PC-9 (cell line): Measurements from ENCODE around the gene SGMS1. TPM values are rescaled to one million over a fixed set of nuclear protein-coding genes. Genes with fewer than 3 reads are reported as not detected.
"Not testable (repeated sequence)": the region's sequence is repeated elsewhere in the genome, so short reads cannot be mapped to it uniquely, and the experiment has no call there.

Source experiments
- Bru-seq: library from RNA; stranded (reverse); fragments of 400-500 nt; gene quantifications from one replicate; lab custom pipeline; 2021; lab: Mats Ljungman, UMichigan
- BruChase-seq, 2 experiments: library from RNA; stranded (reverse); fragments of 400-500 nt; gene quantifications; one replicate each; lab custom pipeline; 2021; lab: Mats Ljungman, UMichigan
- BruUV-seq: library from RNA; stranded (reverse); fragments of 400-500 nt; replicated peaks from 2 replicates; lab custom pipeline; 2021; lab: Mats Ljungman, UMichigan
- CTCF ChIA-PET: fragments of 300-600 bp; sonication (Branson Sonifier 250); formaldehyde crosslinking; loops from one replicate; lab custom pipeline; 2022; ENCODE audit warnings: antibody characterized with exemption; lab: Charles Lee
- POLR2A ChIA-PET: fragments of 300-600 bp; sonication (Branson Sonifier 250); formaldehyde crosslinking; loops from one replicate; lab custom pipeline; 2022; ENCODE audit warnings: antibody characterized with exemption; ENCODE audit not compliant: unreplicated experiment; lab: Charles Lee
- DNase-seq, 2 experiments: peaks; one replicate each; pipeline versions ENCODE4 v3.0.0 to v3.0.0-alpha.2; 2015 to 2022; ENCODE audit warnings: mixed read lengths in 1 of 2
- H2AFZ ChIP-seq: fragments of 200-600 bp; sonication (generic); 2 replicates; pipeline ENCODE4 v1.8.1; 2017; ENCODE audit warnings: antibody characterized with exemption
- H3F3A ChIP-seq: fragments of 200-600 bp; sonication (generic); 2 replicates; pipeline ENCODE4 v1.8.1; 2017; ENCODE audit warnings: antibody characterized with exemption, mild to moderate bottlenecking, low read depth; ENCODE audit not compliant: insufficient read depth
- H3K27ac ChIP-seq: fragments of 200-600 bp; sonication (generic); 2 replicates; pipeline ENCODE4 v1.6.1; 2016; ENCODE audit warnings: mixed run types
- H3K27me3 ChIP-seq: fragments of 200-600 bp; sonication (generic); 2 replicates; pipeline ENCODE4 v1.6.1; 2016; ENCODE audit warnings: low read depth, mixed run types; ENCODE audit not compliant: insufficient read depth
- H3K36me3 ChIP-seq: fragments of 200-600 bp; sonication (generic); 2 replicates; pipeline ENCODE4 v1.6.1; 2016; ENCODE audit warnings: low read depth, mixed run types
- H3K4me1 ChIP-seq: fragments of 200-600 bp; sonication (generic); replicated peaks from 2 replicates; pipeline ENCODE4 v1.6.1; 2016; ENCODE audit warnings: mixed run types; ENCODE audit not compliant: insufficient read depth
- H3K4me2 ChIP-seq: fragments of 200-600 bp; sonication (generic); 2 replicates; pipeline ENCODE4 v1.6.1; 2017; ENCODE audit warnings: mixed run types
- H3K4me3 ChIP-seq: fragments of 200-600 bp; sonication (generic); 2 replicates; pipeline ENCODE4 v1.6.1; 2016; ENCODE audit warnings: mixed run types
- H3K79me2 ChIP-seq: fragments of 200-600 bp; sonication (generic); 2 replicates; pipeline ENCODE4 v1.6.1; 2017; ENCODE audit warnings: low read depth, mixed run types
- H3K9me2 ChIP-seq: fragments of 200-600 bp; sonication (generic); 2 replicates; pipeline ENCODE4 v1.8.1; 2017; ENCODE audit warnings: mild to moderate bottlenecking; ENCODE audit not compliant: insufficient read depth
- H3K9me3 ChIP-seq: fragments of 200-600 bp; sonication (generic); 2 replicates; pipeline ENCODE4 v1.8.1; 2016; ENCODE audit warnings: low read depth; ENCODE audit not compliant: insufficient read depth
- H4K20me1 ChIP-seq: fragments of 200-600 bp; sonication (generic); 2 replicates; pipeline ENCODE4 v1.8.1; 2017; ENCODE audit not compliant: insufficient read depth
- EZH2 ChIP-seq: fragments of 200-600 bp; sonication (generic); IDR thresholded peaks from 2 replicates; pipeline ENCODE4 v1.8.0; 2017; ENCODE audit warnings: antibody characterized with exemption, low read depth
- intact Hi-C: fragments of 100-400 bp; cut with micrococcal nuclease; formaldehyde crosslinking; loops from one replicate; pipeline ENCODE4 v1.10.0; 2022; ENCODE audit not compliant: unreplicated experiment
- long read RNA-seq: library from polyadenylated mRNA; stranded (forward); transcript quantifications from one replicate; pipeline ENCODE4 v2.0.0, GENCODE V29; 2022
- total RNA-seq: library from RNA; stranded (reverse); gene quantifications from 2 replicates; pipeline ENCODE4 v1.2.3, GENCODE V29; 2021
- TF ChIP-seq, protein P1 (sequence below): fragments of 200-600 bp; sonication (generic); conservative IDR thresholded peaks from 2 replicates; pipeline ENCODE4 v1.6.1; 2017; ENCODE audit warnings: mixed run types, antibody characterized with exemption, mild to moderate bottlenecking, moderate library complexity

Gene SGMS1
- total RNA-seq (34.3 and 35.0 TPM in 2 replicates), Bru-seq, nascent RNA (percentile 83 among the genes with signal in this experiment), BruChase-seq, experiment 1, labeled RNA remaining after a 2-hour chase (percentile 70 among the genes with signal in this experiment), BruChase-seq, experiment 2, labeled RNA remaining after a 6-hour chase (percentile 54 among the genes with signal in this experiment)
- long read RNA-seq, transcript SGMS1-202 (11 exons, 3,744 nt) = major isoform, 13 of 49 reads
- long read RNA-seq, partial matches to known transcripts = 4 of 49 reads
- long read RNA-seq, other reads (novel, unspliced or antisense) = 32 of 49 reads

DNA sequence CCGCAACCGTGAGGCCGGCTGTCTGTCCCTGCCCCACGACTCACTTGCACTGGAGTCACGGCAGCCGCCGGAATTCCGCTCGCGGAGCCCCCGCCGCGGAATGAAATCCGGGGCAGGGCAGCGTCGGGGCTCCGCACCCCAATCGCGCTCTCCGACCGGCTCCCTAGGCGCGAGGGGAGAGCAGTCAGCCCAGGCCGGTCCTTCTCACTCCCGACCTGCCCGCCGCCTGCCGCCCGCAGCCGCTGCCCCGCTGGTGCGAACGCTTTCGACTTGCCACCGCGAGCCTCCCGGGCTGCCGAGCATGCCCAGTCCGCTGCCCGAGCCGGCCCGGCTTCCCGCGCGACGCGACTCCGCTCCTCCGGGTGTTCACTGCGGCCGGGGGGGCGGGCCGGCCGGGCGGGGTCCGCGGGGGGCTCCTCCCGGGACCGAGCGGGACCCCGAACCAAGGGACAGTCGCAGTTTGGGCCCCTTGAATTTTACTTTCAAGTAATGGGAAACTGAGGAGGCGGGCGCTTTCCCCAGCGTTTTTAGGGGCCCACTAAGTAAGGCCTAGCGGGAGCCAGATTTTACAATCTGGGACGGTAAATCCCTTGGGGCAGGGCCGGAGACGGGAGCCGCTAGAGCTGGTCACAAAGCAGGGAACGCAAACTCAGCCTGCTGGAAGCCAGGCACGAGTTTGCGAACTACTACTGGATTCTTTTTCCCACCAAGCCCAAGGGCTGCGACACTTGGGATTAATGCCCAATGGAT lies at the start of gene SGMS1:
Gene SGMS1, minus strand, starts transcription at position 294 of the 750 bp plus-strand sequence. CDS start 279,842 bp downstream, outside the sequence.
- TF ChIP-seq, protein P1, sequence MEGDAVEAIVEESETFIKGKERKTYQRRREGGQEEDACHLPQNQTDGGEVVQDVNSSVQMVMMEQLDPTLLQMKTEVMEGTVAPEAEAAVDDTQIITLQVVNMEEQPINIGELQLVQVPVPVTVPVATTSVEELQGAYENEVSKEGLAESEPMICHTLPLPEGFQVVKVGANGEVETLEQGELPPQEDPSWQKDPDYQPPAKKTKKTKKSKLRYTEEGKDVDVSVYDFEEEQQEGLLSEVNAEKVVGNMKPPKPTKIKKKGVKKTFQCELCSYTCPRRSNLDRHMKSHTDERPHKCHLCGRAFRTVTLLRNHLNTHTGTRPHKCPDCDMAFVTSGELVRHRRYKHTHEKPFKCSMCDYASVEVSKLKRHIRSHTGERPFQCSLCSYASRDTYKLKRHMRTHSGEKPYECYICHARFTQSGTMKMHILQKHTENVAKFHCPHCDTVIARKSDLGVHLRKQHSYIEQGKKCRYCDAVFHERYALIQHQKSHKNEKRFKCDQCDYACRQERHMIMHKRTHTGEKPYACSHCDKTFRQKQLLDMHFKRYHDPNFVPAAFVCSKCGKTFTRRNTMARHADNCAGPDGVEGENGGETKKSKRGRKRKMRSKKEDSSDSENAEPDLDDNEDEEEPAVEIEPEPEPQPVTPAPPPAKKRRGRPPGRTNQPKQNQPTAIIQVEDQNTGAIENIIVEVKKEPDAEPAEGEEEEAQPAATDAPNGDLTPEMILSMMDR = no peak
- no peak for TF ChIP-seq EZH2
- BruUV-seq = TSS peak; percentile 39
- H3K4me3 ChIP-seq = peak within 1 kb of the TSS; percentile 67
- peak within 1 kb of the TSS; percentile 85 for H2AFZ ChIP-seq
- H3K4me2 ChIP-seq = peak within 1 kb of the TSS; percentile 99
- peaks cover 31% of the 10 kb centered on the region for H3K4me1 ChIP-seq
- H3K36me3 ChIP-seq = no peaks in the 10 kb centered on the region
- no peaks in the 10 kb centered on the region for H3K9me2 ChIP-seq
- H3K27ac ChIP-seq = peak within 1 kb of the TSS; percentile 89
- no peaks in the 10 kb centered on the region for H3K9me3 ChIP-seq
- ChIA-PET POLR2A (interaction anchor here (0.5 to 0.8 kb wide), 4 partner anchors 68 to 1648 kb away, joined by 3 to 9 read pairs (median 5); no protein-coding TSS in a partner anchor), CTCF (interaction anchor here (0.6 to 1.1 kb wide), 3 partner anchors 46 to 1046 kb away, joined by 3 to 10 read pairs (median 5); no protein-coding TSS in a partner anchor)
- intact Hi-C loops = loop anchor here (1.0 to 5.0 kb wide), 7 partner anchors 19 to 347 kb away; no protein-coding TSS in a partner anchor
- DNase-seq = peak; percentile 51 to 86
- peaks cover 53% of the 10 kb centered on the region for H3K79me2 ChIP-seq
- H4K20me1 ChIP-seq = no peaks in the 10 kb centered on the region; the same call in 1 of the 2 replicates
- peaks cover 30% of the 10 kb centered on the region for H3F3A ChIP-seq
- no peaks in the 10 kb centered on the region for H3K27me3 ChIP-seq

DNA sequence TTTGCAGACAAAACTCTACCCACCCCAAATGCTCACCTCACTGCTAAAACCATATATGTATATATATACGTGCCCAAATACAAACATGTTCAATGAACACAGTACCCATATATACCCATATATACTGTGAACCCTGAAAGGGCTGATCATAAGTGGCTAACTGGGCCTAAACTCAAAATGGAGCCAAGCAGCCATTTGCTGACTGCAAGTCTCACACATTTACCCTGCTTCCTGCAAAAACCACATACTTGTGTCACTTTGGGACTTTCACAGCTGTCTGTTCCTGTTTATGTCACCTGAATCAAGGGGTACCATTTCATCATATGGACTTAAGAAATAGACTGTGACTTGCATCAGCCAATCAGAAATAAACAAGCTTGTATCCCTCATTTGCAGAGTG lies 48.4 kb upstream of the SGMS1 start:
- H3F3A ChIP-seq, H2AFZ ChIP-seq, H3K36me3 ChIP-seq, intact Hi-C loops, DNase-seq, BruUV-seq, POLR2A ChIA-PET, H3K79me2 ChIP-seq, H4K20me1 ChIP-seq, H3K9me3 ChIP-seq, H3K9me2 ChIP-seq, H3K4me1 ChIP-seq, H3K27me3 ChIP-seq, CTCF ChIA-PET, H3K4me3 ChIP-seq, H3K4me2 ChIP-seq, H3K27ac ChIP-seq: not testable (repeated sequence)

DNA sequence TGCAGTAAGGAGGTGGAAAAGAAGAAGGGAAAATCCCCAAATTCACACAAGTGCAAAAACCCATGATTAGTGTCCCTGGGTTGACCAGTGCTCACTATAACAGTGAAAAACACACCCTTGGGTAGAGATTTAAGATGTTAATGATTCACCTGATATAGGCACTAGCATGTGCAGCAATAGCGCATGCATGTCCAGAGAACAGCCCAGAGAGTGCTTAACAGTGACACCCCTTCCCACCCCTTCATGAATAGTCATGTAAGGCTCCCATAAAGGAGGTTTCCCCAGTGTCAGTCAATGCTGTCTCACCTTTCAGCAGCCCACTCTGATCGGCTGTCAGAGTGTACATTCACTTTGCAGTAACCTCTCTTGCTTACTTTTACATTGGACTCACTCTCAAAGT lies 47.9 kb upstream of the SGMS1 start:
- H3F3A ChIP-seq, POLR2A ChIA-PET, H3K36me3 ChIP-seq, H3K9me2 ChIP-seq, H3K27me3 ChIP-seq, H3K9me3 ChIP-seq, intact Hi-C loops, H2AFZ ChIP-seq, DNase-seq, H3K4me3 ChIP-seq, H4K20me1 ChIP-seq, H3K79me2 ChIP-seq, H3K4me2 ChIP-seq, BruUV-seq, H3K27ac ChIP-seq, H3K4me1 ChIP-seq, CTCF ChIA-PET: not testable (repeated sequence)

DNA sequence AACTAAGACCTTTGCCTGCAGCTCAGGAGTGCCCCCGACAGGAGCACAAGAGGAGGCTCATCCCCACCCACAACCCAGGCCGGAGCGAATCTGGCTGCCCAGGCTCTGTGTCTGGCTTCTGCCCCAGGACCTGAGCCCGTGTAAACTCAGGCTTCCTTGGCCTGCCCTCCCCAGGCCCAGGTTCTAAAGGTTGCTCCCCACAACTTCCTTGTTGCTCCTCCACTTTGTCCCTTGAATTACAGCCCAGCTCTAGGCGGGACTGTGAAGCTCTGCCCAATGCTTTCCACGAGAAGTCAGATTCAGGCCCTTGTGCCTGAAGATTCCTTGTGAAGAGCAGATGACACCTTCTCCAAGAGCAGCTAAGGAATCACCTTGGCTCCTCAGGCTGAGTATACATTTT lies 46.2 kb upstream of the SGMS1 start:
- H3K27ac ChIP-seq, H3K4me3 ChIP-seq, H2AFZ ChIP-seq, H3K9me3 ChIP-seq, DNase-seq, intact Hi-C loops, H3K4me2 ChIP-seq, H3K9me2 ChIP-seq, H3F3A ChIP-seq, H3K27me3 ChIP-seq, POLR2A ChIA-PET, H4K20me1 ChIP-seq, BruUV-seq, H3K4me1 ChIP-seq, H3K36me3 ChIP-seq, CTCF ChIA-PET, H3K79me2 ChIP-seq: not testable (repeated sequence)

DNA sequence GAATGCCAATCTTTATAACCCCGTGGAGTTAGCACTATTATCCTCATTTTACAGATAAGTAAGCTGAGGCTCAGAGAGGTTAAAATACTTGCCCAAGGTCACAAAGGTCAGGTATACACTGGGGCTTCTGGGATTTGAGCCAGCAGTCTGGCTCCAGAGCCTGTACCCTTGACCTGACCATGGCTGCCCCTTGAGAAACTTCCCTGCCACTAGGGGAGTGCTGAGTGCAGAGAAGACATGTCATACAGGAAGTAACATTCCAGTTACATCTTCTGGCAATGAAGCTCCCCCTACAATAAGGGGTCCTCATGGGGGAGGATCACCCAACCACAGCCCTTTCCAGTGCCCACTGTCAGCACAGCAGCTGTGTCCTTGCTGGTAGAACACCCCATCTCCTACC lies 43.6 kb upstream of the SGMS1 start:
- H3K27ac ChIP-seq, H3K27me3 ChIP-seq, H3K36me3 ChIP-seq, POLR2A ChIA-PET, H3F3A ChIP-seq, H2AFZ ChIP-seq, H3K79me2 ChIP-seq, BruUV-seq, CTCF ChIA-PET, DNase-seq, H3K4me3 ChIP-seq, intact Hi-C loops, H3K4me2 ChIP-seq, H3K9me3 ChIP-seq, H4K20me1 ChIP-seq, H3K9me2 ChIP-seq, H3K4me1 ChIP-seq: not testable (repeated sequence)

DNA sequence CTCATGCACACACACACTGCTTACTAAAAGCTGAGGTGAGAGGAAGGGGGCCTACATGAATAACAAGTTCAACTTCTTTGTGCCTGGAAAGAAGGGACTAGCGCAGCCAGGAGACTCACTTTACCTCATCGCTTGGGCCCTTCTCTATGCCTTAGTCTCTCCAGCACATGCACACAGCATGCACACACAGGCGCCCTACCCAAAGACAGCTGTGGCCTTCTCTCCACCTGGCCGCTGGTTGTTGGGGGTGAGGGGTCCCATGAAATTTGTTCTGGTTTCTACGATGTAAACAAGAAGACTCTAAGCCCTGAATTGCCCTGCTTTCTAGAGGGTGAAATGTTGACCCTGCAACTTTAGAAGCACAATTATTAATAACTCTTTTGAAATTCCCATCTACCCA lies 38.7 kb upstream of the SGMS1 start:
- DNase-seq, H3F3A ChIP-seq, BruUV-seq, intact Hi-C loops, H3K4me1 ChIP-seq, H3K27me3 ChIP-seq, H3K9me3 ChIP-seq, H2AFZ ChIP-seq, H3K36me3 ChIP-seq, H3K9me2 ChIP-seq, H3K4me3 ChIP-seq, H3K27ac ChIP-seq, H3K4me2 ChIP-seq, H4K20me1 ChIP-seq, H3K79me2 ChIP-seq, CTCF ChIA-PET, POLR2A ChIA-PET: not testable (repeated sequence)
